HEK293 (cell line): ENCODE data around the gene MAL.

Experiments used
- CTCF ChIP-seq: fragments of 450-650 bp; formaldehyde crosslinking; IDR thresholded peaks from 2 replicates; pipeline ENCODE4 v1.5.1; 2016; ENCODE audit warnings: missing biosample characterization, missing genetic modification characterization
- ELK4 ChIP-seq: IDR thresholded peaks from 2 replicates; pipeline ENCODE4 v1.6.1; 2011; ENCODE audit warnings: mild to moderate bottlenecking, low read depth, low read length, borderline replicate concordance
- ZNF274 ChIP-seq, 2 experiments: fragments of 200-500 bp in 1 of 2; fragments of 450-650 bp in 1 of 2; sonication (Bioruptor generic) in 1 of 2; formaldehyde crosslinking in 1 of 2; IDR thresholded peaks; 2 replicates each; pipeline versions ENCODE4 v1.5.1 to v1.6.1; 2014 to 2016; ENCODE audit warnings: borderline replicate concordance in 1 of 2, inconsistent platforms in 1 of 2, low read length in 1 of 2, missing biosample characterization in 1 of 2, missing genetic modification characterization in 1 of 2
- ZNF354C ChIP-seq: fragments of 450-650 bp; formaldehyde crosslinking; IDR thresholded peaks from 2 replicates; pipeline ENCODE4 v1.5.1; 2016; ENCODE audit warnings: missing biosample characterization, missing genetic modification characterization, low read depth, borderline replicate concordance
- ZNF530 ChIP-seq: fragments of 450-650 bp; formaldehyde crosslinking; IDR thresholded peaks from 2 replicates; pipeline ENCODE4 v1.5.1; 2016; ENCODE audit warnings: low read depth, missing biosample characterization, missing genetic modification characterization

GRCh38 chr2:95010126-95010525 is 15.4 kb upstream of the MAL start:
- TF ChIP-seq ZNF530 (tag by site-specific recombination) (no peak), ZNF354C (no peak), ELK4 (no peak), CTCF (no peak), ZNF274 (IDR thresholded peaks at IDR 0.05; ENCODE audit: low read length) (no peak), ZNF274 (tag by site-specific recombination; IDR thresholded peaks at IDR 0.05; ENCODE audit: borderline replicate concordance) (no peak)
